Duodenal mucosa (tissue), 2 donors: ENCODE results near the gene TMIGD3.

ENCODE experiments used
- H3K27ac ChIP-seq: one replicate; pipeline ENCODE4 v1.7.0; 2013; ENCODE audit warnings: low read depth, low read length
- H3K27me3 ChIP-seq, 2 donors: one replicate each; pipeline ENCODE4 v1.7.0; 2013; ENCODE audit warnings: low read length in 2 of 2, control low read depth in 1 of 2; ENCODE audit not compliant: insufficient read depth in 2 of 2, control insufficient read depth in 1 of 2
- H3K36me3 ChIP-seq, 2 donors: one replicate each; pipeline ENCODE4 v1.7.0; 2013; ENCODE audit warnings: low read length in 2 of 2, control low read depth in 1 of 2; ENCODE audit not compliant: insufficient read depth in 2 of 2, control insufficient read depth in 1 of 2
- H3K4me1 ChIP-seq, 2 donors: one replicate each; pipeline ENCODE4 v1.7.0; 2013; ENCODE audit warnings: low read length in 2 of 2, control low read depth in 1 of 2; ENCODE audit not compliant: insufficient read depth in 2 of 2, control insufficient read depth in 1 of 2
- H3K4me3 ChIP-seq, 2 donors: one replicate each; pipeline ENCODE4 v1.7.0; 2013; ENCODE audit warnings: low read length in 2 of 2, low read depth in 1 of 2
- H3K9ac ChIP-seq, 2 donors: one replicate each; pipeline ENCODE4 v1.7.0; 2013; ENCODE audit warnings: low read length in 2 of 2, low read depth in 1 of 2
- H3K9me3 ChIP-seq, 2 donors: one replicate each; pipeline ENCODE4 v1.7.0; 2013; ENCODE audit warnings: low read length in 2 of 2, control low read depth in 1 of 2; ENCODE audit not compliant: control insufficient read depth in 1 of 2

Gene TMIGD3

DNA sequence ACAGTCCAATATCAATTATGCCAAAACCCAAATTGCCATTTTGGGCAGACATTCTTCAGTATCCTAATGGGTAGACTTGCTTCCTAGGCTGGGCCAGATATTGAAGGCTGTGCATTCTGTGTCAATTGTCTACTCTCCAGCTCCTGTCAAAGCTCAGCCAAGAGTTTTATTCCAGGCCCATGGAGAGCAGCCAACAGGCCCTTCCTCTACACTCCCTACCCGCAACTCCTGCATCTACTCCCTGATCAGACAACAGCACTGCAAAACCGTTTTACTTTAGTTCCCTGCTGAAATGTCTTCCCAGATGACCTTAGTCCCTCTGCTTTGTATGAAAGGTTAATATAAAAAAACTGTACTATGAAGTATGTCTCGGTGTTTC lies 6.6 kb upstream of the TMIGD3 start:
- Histone ChIP-seq H3K9me3 (no peaks in the 10 kb centered on the region), H3K4me3 (no peak overlapping the region), H3K27me3 (no peaks in the 10 kb centered on the region), H3K27ac (no peak overlapping the region), H3K9ac (no peak overlapping the region), H3K36me3 (no peaks in the 10 kb centered on the region), H3K4me1 (peaks cover 36 to 38% of the 10 kb centered on the region in 2 donors)

DNA sequence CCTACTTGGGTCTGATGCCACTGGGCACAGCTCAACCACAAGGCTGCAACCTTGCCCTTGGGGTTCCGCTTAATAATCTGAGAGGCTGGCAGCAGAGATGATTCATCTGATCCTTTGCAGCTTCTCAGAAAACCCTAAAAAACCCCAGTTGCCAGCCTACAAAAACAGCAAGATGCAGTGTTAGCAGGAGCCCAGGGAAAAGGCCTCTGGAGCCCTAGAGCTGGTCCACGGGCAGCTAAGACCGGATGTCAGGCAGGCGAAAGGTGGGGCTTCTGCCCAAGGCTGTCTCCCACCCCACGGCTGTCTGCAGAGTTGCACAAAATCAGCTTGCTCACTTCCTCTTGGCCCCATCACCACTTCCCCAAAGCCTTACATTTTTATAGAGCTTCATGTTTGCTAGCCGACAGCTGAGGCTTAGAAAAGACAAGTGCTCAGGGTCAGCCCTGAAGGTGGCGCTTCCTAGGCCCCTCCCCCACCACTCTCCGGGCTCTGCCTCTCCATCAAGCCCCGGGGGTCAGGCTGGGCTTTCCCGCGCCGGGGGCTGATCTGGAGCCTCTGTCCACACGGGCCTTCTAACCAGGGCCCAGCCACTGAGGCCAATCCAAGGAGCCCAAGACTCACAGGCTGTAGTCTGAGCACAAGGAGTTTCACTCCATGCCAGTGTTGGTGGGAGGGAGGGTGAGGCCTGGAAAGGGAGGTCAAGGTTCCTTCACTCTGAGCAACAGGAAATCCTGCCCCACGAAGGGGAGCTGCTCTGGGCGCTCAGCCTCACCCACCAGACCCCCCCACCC lies 4.2 kb upstream of the TMIGD3 start:
- Histone ChIP-seq H3K36me3 (no peaks in the 10 kb centered on the region), H3K27ac (peak overlapping the region; percentile 97), H3K4me3 (peak overlapping the region; percentile 68 to 74), H3K27me3 (no peaks in the 10 kb centered on the region), H3K9ac (peak overlapping the region; percentile 72 to 91), H3K4me1 (peaks cover 29 to 39% of the 10 kb centered on the region in 2 donors), H3K9me3 (no peaks in the 10 kb centered on the region)

DNA sequence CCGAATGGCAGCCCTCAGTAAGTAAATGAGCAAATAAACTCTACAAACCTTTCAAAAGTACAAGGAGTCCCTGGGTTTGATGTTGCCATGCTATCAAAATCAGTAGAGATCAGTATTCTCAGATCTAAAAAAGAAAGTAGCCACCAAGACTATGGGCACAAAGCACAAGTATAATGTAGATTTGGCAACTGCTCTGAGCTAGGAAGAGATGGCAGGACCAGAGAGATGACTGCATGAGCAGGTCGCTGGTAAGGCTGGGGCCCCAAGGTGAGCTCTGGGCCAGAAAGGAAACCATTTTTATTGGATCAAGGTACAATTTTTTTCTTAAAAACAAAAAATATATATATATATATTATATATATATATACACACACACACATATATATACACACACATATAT lies 3.1 kb upstream of the TMIGD3 start:
- Histone ChIP-seq H3K4me1 (peaks cover 29 to 39% of the 10 kb centered on the region in 2 donors), H3K9me3 (no peaks in the 10 kb centered on the region), H3K36me3 (no peaks in the 10 kb centered on the region), H3K9ac (no peak overlapping the region), H3K27ac (no peak overlapping the region), H3K4me3 (no peak overlapping the region), H3K27me3 (no peaks in the 10 kb centered on the region)

DNA sequence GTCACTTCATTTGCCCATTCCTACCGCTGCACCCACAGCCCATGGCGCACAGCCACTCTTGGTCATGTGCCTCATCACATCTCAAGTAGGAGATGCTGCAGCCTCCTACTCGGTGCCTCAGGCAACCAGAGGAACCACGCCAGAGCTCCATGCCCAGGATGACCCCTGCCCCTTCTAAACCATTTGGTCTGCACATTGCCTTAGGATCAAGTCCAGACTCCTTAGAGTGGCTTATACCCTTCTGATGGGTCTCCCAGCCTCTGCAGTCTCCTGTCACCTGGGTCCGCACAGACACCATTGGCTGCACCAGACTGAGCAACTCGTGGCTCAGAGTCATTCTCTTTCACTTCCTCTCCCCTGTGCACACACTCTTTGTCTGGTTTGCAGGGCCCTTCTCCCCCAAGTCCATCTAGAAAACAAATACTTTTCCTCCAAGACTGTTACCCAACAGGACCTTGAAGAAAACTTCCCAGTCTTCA lies 2.2 kb upstream of the TMIGD3 start:
- Histone ChIP-seq H3K9ac (no peak overlapping the region), H3K27me3 (no peaks in the 10 kb centered on the region), H3K36me3 (no peaks in the 10 kb centered on the region), H3K4me1 (peaks cover 29 to 39% of the 10 kb centered on the region in 2 donors), H3K27ac (no peak overlapping the region), H3K9me3 (no peaks in the 10 kb centered on the region), H3K4me3 (no peak overlapping the region)

DNA sequence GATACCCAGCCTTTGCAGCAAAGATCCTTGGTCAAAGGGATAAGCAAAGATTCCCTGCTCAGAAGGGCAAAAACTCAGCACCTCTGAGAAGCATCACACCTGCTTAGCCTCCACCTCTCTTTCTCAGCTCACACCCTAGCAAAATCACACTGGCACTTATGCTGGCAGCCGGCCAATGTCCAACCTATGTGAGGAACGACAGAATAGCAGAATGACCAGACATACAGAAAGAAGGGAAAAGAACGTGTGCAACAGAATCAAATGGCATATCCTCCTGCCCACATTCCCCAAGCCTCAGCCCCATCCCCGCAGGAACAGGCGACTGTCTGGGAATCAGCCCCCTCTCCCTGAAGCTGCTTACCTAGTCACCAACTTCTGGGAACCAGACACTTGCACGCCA lies 664 bp upstream of the TMIGD3 start:
- Histone ChIP-seq H3K4me1 (peaks cover 18 to 30% of the 10 kb centered on the region in 2 donors), H3K4me3 (no peak overlapping the region), H3K36me3 (no peaks in the 10 kb centered on the region), H3K27ac (peak overlapping the region; percentile 14), H3K9me3 (no peaks in the 10 kb centered on the region), H3K9ac (no peak overlapping the region), H3K27me3 (no peaks in the 10 kb centered on the region)

DNA sequence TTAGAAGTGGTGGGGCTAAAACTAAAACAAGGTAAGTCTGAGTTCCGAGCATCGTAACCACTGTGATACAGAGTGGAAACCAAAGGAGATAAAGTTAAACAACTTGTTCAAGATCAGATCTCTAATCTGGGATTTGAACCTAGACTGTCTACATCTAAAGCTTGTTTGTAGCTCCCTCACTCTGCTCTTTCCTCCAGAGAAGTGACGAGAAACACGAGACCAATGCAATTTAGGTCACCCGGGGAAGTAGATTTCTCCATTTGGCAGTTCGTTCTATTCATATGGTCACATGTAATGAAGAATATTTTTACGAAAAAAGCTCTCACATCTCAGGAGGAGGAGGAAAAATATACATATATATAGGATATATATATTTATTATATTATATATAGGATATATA lies 1.8 kb downstream of the TMIGD3 start:
- H3K4me1 ChIP-seq, result peaks cover 0 to 11% of the 10 kb centered on the region in 2 donors
- no peaks in the 10 kb centered on the region for H3K27me3 ChIP-seq
- peak overlapping the region in 1 of 2 donors; percentile 50 for H3K4me3 ChIP-seq
- H3K27ac ChIP-seq, result no peak overlapping the region
- H3K9ac ChIP-seq, result no peak overlapping the region
- no peaks in the 10 kb centered on the region for H3K9me3 ChIP-seq
- no peaks in the 10 kb centered on the region for H3K36me3 ChIP-seq

DNA sequence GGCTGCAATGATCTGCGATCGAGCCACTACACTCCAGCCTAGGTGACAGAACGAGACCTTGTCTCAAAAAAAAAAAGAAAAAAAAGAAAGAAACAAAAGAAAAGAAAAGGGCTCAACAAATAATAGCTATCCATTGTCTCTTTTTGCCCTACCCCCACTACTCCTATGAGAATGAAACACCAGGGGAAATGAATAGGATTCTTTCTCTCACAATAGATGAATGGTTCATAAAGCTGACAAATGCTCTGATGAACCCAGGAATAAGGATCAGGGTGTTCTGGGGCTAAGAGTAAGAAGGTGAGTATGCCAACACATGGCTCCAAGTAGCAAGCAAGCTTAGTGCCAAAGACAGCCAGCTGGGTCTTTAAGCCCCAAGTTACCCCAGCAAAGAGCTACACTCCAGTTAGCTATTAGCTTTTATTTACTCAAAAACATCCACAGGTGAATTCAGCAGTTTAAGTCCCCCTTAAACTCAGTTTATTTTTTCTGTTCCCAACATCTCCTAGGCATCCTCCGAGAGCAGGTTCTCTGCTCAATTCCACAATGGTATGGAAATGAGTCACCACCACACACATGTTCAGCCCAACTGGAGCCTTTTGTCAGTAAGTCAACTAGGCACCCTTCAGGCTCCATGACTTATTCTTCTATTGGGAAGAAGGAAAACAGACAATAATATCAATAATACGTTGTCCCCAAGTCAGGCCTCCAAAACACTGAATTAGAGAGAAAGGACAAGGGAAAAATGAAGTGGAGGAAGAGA lies 4.2 kb downstream of the TMIGD3 start:
- Histone ChIP-seq H3K9ac (no peak overlapping the region), H3K36me3 (no peaks in the 10 kb centered on the region), H3K27me3 (no peaks in the 10 kb centered on the region), H3K27ac (no peak overlapping the region), H3K9me3 (no peaks in the 10 kb centered on the region), H3K4me3 (no peak overlapping the region), H3K4me1 (no peaks in the 10 kb centered on the region)

DNA sequence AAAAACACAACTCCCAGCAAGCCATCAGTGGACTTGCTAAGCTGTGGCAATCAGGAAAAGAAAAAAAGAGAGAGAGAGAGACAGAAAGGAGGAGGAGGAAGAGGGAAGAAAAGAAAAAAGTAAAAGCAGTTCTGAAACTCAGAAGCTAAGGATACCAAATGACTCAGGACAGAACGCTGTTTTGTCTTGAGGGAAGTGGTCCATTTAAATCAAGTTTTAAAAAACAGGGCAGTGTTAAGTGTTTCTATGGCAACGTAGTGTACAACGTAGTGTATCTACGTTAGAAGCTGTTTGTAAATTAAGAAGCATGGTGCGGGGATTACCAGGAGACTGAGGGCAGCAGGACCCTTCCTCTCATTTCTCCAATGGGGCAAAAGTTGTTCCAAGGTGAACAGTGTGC lies 5.8 kb downstream of the TMIGD3 start:
- Histone ChIP-seq H3K4me3 (no peak overlapping the region), H3K27me3 (no peaks in the 10 kb centered on the region), H3K9ac (no peak overlapping the region), H3K36me3 (no peaks in the 10 kb centered on the region), H3K27ac (no peak overlapping the region), H3K9me3 (no peaks in the 10 kb centered on the region), H3K4me1 (no peaks in the 10 kb centered on the region)

DNA sequence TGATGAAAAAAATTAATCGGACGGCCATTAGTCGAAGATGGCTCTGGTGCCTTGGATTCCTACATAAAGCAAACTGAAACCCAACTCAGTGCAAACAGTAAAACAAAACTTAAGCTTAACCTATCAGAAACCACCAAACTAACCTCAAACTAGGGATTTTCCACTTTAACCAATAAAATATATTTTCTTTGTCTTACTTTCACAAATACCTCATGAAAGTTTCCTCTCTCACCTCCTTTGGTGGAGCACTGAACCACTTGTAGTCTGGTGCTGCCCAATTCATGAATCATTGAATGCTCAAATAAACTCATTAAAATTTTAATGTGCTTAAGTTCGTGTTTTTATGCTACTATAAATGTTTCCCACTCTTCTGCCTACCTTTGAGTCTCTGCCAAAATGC lies 7.0 kb downstream of the TMIGD3 start:
- Histone ChIP-seq H3K36me3 (no peaks in the 10 kb centered on the region), H3K27ac (no peak overlapping the region), H3K9ac (no peak overlapping the region), H3K27me3 (no peaks in the 10 kb centered on the region), H3K4me3 (no peak overlapping the region), H3K4me1 (no peaks in the 10 kb centered on the region), H3K9me3 (no peaks in the 10 kb centered on the region)

DNA sequence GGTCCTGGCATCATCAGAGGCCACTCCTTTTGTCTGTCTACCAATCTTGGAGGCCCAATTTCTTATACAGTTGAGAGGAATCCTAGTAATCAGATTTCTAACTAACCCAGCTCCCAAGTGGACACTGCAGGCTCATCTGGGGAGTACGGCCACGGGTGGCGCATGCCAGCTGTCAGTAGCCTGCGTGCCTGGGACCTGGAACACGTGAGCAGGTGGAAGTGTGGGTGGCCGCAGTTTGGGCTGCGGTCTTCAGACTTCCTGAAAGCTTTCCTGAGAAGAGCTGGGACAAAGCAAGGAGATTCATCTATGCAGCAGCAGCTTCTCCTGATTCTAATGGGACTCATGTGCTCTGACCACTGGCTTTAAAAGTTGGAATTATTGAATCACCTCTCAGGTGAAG lies 12.4 kb downstream of the TMIGD3 start:
- no peak overlapping the region for H3K9ac ChIP-seq

More for the DNA sequence above, 12.4 kb downstream of the TMIGD3 start:
- no peak overlapping the region for H3K4me3 ChIP-seq
- H3K27ac ChIP-seq, result peak overlapping the region; percentile 15
- no peaks in the 10 kb centered on the region for H3K27me3 ChIP-seq
- no peaks in the 10 kb centered on the region for H3K36me3 ChIP-seq
- H3K4me1 ChIP-seq, result no peaks in the 10 kb centered on the region
- no peaks in the 10 kb centered on the region for H3K9me3 ChIP-seq
